Stimulated activated CD8-positive, alpha-beta memory T cell treated with anti-CD3 and anti-CD28 coated beads, Interleukin-15, amount 100 ng/mL, for 48 hours (primary cell): ENCODE results near the gene TNS4.

ENCODE experiments used
- DNase-seq, 2 donors: peaks; one replicate each; pipeline ENCODE4 v3.0.0-alpha.2; 2020; ENCODE audit warnings: low read depth in 2 of 2

The TNS4 gene

DNA sequence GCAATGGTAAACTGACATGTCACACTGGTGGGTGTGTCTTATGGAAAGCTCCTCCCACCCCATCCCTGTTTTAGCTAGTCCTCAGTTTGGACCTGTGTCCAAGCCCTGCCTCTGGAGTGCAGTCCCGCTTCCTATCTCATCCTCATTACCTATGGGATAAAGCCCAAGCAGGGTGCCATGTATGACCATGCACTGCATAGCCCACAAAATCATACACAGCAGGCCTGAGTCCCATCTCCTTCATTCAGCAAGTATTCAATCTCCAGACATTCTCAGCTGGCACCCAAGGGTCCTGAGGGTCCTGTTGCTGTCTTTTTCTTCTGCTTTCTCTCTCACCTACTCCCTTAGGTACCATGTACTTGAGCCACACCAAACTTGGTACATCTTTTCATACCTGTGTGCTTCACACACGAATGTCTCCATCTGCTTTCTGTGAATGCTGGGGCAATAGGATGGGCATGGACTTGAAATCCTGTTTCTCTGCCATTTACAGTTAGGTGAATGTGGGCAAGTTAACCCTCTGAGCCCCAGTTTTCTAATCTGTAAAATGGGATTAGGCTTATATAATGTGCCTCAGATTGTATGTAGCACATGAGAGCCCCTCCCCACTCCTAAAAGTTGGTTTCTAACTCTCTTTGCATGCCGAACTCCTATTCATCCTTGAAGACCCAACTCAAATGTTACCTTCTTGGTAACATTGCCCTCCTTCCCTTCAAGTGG is 28.5 kb downstream of the TNS4 start:
- no peak for DNase-seq

GRCh38 chr17:40471846-40472732 is 29.3 kb downstream of the TNS4 start:
- DNase-seq, result no peak

- no peak for DNase-seq
Measured at GRCh38 chr17:40470932-40471828, 30.2 kb downstream of the TNS4 start.

GRCh38 chr17:40469805-40470675 is 31.4 kb downstream of the TNS4 start:
- DNase-seq, result no peak

GRCh38 chr17:40468560-40468959 is 32.9 kb downstream of the TNS4 start:
- DNase-seq, result no peak

GRCh38 chr17:40467281-40467867 is 34.0 kb downstream of the TNS4 start:
- DNase-seq, result no peak

- DNase-seq, result no peak
Measured at GRCh38 chr17:40466298-40466971, 35.0 kb downstream of the TNS4 start.

- DNase-seq, result no peak
Measured at GRCh38 chr17:40464392-40464855, 37.0 kb downstream of the TNS4 start.

DNA sequence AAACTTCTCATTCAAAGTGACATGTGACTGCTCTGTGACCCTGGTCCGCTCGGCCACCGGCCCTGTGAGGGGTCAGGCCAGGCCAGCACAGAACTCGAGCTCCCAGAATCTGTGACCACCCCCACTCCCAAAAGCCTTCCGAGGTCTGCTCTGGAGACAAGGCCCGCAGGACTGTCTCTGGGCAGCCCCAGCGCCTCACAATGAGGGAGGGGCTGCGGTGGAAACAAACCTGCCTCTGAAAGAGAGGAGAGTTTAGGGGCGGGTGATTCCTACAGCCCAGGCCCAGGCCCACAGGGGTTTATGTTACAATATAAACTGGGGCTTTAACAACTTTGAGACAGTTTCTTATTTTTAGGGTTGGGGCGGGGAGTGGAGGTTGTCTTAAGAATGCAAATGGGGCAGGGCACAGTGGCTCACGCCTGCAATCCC is 38.3 kb downstream of the TNS4 start:
- DNase-seq, result no peak

DNA sequence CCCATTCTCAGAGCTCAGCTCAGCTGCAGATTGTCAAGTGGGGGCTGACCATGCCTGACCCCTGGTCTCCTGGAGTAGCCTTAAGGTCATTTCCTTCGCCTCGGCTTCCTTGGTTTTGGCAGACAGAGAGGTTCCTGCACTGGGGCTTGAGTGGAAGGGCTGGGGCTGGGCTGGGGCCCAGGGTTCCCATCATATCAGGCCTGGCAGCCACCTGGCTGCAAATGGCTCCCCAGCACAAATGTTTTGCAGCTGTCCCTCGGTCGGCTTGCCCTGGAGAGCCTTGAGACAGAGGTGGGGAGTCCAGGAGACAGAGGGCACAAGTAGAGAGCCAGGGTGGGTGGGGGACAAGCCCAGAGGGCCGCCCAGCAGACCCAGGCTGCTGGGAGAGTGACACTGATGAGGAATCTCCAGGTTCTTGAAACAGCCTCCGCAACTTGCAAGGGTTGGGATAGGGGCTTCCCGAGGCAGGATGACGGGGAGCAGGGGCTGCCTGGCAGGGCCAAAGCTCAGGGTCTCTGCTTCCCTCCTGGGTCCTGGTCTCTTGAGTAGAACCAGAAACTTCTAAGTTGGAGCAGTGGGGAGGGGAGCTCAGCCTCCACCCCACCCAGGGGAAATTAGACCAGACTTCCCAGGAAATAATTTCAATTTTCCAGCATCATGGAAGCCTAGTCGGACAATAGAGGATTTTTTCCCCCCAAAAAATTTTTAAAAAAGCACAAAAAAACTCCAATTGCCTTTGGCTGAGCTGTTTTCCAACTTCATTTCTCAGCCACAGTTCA is 38.9 kb downstream of the TNS4 start:
- no peak for DNase-seq

GRCh38 chr17:40461732-40462342 is 39.6 kb downstream of the TNS4 start:
- no peak for DNase-seq

GRCh38 chr17:40460968-40461731 is 40.3 kb downstream of the TNS4 start:
- DNase-seq, result no peak

GRCh38 chr17:40460604-40460967 is 40.8 kb downstream of the TNS4 start:
- no peak for DNase-seq

DNA sequence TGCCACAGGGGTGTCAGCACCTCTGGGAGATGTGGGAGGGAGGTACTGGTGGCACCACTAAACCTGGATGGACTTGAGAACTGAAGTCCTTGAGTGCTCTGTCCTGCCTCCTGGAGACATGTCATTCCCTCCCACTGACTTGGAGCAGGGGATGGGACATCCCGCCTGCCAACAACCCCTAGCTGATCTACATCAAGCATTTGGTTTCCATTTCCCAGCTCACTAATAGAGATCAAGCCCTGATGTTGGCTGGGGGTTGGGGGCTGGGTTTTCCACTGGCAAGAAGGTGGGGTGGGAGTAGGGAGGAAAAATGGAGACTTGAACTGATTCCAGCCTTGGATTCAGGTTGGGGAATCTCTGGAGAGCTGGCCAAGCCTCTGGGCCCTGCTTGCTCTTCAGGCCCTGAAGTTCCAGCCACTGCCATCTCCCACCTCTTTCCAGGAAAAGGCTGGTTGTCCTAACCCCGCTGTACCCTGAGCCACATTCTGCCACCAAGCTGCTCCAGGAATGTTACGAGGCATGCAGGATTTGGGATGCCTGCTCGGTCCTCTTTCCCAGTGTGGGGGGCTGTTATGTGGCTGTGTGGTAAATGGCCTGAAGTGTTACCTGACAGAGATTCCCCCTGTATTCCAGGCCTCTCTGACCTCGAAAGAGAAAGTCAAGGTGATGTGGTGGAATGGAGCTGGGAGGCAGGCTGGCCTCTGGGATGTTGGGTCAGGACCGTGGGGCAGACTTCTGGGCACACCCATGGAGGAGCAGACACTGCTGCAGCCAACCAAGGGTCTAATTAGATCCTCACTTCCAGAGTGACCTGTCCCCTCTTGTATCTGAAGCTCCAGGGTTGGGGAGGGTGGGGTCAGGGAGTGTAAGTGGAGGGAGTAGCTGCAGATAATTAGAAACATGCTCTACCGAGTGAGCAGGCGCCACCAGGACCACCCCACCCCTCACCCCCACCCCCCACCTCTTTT is 41.5 kb downstream of the TNS4 start:
- DNase-seq, result no peak

DNA sequence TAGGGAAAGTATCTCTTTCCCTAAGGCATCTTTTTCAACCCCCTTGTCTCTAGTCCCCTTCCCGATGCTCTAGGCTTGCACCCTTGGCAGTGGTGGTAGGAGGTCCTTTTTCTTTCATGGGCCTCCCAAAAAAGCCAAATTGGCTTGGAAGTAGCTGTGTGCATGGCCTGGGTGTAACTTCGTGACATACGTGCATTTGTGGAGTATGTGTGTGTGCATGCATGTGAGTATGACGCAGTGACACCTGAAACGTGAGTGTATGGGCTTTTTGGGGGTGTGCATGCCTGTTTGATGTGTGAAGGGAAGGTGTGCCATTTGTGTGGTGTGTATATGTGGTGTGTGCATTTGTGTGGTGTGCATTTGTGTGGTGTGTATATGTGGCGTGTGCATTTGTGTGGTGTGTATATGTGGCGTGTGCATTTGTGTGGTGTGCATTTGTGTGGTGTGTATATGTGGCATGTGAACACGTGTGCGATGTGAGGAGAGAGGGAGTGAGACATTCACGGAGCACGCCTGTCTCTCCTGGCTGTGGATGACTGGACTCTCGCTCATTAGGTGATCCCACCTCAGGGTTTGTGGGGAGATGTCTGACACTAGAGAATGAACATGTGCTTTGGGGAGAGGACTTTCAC is 42.5 kb downstream of the TNS4 start:
- no peak for DNase-seq
